ENCODE measurements around the gene PALM. TPM values are rescaled to one million over a fixed set of nuclear protein-coding genes. Genes with fewer than 3 reads are reported as not detected.

The PALM gene
- total RNA-seq, 4 donors from 2014 or later: 42.8 to 119 (median 70.8) TPM

DNA sequence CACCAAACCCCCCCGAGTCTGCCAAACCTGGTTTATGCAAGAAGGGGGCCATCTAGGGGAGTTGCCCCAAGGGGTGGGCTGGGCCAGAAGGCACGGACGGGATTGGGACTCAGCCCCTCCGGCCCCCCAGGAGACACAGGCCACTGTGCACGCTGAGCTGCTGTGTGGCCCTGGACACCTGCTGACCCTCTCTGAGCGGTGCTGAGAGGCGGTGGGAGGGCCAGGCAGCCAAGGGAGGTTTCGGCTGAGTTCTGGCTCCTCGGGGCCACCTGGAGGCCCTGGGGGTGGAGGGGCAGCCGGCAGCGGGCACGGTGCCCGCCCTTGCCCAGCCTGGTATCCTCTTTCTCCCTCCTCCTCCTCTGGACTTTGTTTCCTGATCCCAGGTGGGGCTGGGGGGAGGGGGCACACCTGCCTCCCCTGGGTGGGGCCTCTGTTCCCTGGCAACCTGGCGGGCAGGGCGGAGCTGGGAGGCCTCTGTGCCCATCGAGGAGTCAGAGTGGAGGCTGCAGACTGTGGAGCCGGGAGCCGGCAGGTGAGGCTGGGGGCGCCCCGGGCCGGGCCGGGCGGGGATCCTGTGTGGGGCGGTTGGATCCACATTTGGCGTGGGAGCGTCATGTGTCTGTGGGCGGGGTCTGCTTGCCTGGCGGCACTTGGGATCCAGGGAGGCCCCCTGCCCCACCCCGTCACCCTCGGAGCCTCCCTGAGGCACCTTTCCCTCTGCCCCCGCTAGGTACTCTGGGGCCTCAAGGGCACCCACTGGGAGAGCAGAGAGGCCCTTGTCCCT, 42.1 kb downstream of the PALM start, which contains the start of gene MISP:
Gene MISP, plus strand, starts transcription at position 473 of the 784 bp plus-strand sequence. CDS start 5,835 bp downstream, outside the sequence.
- Histone ChIP-seq H3K9me3 (peaks cover 0 to 16% (median 13%) of the 10 kb centered on the region in 4 donors), H3K36me3 (peaks cover 7 to 22% (median 22%) of the 10 kb centered on the region in 4 donors), H3K27me3 (peaks cover 0 to 46% (median 0%) of the 10 kb centered on the region in 4 donors), H3K4me3 (no peak within 1 kb of the TSS), H3K27ac (replicated peaks in 1 of 4) (peak within 1 kb of the TSS in 1 of 4 donors; percentile 40), H3K4me1 (peaks cover 0 to 7% (median 4%) of the 10 kb centered on the region in 4 donors)
- no peak for TF ChIP-seq EP300 (IDR thresholded peaks at IDR 0.05)
- TF ChIP-seq, protein P1, sequence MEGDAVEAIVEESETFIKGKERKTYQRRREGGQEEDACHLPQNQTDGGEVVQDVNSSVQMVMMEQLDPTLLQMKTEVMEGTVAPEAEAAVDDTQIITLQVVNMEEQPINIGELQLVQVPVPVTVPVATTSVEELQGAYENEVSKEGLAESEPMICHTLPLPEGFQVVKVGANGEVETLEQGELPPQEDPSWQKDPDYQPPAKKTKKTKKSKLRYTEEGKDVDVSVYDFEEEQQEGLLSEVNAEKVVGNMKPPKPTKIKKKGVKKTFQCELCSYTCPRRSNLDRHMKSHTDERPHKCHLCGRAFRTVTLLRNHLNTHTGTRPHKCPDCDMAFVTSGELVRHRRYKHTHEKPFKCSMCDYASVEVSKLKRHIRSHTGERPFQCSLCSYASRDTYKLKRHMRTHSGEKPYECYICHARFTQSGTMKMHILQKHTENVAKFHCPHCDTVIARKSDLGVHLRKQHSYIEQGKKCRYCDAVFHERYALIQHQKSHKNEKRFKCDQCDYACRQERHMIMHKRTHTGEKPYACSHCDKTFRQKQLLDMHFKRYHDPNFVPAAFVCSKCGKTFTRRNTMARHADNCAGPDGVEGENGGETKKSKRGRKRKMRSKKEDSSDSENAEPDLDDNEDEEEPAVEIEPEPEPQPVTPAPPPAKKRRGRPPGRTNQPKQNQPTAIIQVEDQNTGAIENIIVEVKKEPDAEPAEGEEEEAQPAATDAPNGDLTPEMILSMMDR (IDR thresholded peaks at IDR 0.05): no peak
- no peak for TF ChIP-seq POLR2AphosphoS5 (IDR thresholded peaks at IDR 0.05)
- TF ChIP-seq POLR2A (IDR thresholded peaks at IDR 0.05; ENCODE audit: low read depth): no peak
- no peak for DNase-seq (ENCODE audit: extremely low spot score)
- intact Hi-C loops (cut with DNase I): no loop called here
- WGBS: 78% methylated on average over 9 of the region's 31 CpGs

DNA sequence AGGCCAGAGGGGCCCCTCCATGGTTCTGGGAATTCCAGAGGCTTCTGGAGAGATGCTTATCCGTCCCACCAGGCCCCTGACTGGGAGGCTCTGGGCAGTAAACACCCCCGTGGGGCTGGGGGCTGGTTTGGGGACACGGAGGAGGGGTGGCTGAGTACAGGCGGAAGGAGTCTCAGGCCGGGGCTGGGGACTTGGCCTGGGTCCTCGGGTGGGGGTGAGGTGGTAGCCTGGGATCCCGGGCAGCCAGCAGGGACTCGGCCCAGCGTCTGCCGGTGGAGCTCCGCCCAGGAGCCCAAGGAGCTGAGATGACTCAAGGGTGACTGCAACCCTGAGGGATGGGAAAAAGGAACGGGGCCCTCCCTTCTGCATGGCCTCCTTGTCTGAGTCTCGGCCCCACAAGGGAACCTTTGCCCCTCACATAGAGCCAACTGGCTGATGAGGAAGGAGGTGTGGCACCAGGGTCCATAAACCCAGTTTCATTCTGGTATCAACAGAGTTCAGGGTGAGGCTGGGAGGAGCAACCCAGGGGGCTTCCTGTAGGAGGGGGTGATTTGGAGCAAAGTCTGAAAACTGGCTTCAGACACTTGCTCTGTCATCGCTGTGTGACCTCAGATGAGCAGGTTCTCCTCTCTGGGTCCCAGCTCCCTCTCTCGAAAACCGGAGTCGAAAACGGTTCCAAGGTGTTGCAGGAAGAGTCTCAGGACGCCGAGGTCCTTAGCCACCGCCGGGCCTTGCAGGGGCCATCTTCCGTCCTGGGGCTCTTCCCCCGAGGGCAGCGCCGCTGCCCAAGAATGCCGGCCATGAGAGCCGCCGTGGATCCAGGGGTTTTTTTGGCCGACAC, 43.0 kb downstream of the PALM start:
- intact Hi-C loops (cut with DNase I): no loop called here
- no peak for DNase-seq (ENCODE audit: extremely low spot score)
- Histone ChIP-seq H3K9me3 (peaks cover 0 to 16% (median 13%) of the 10 kb centered on the region in 4 donors), H3K36me3 (peaks cover 0 to 15% (median 13%) of the 10 kb centered on the region in 4 donors), H3K4me1 (peaks cover 0 to 7% (median 4%) of the 10 kb centered on the region in 4 donors), H3K27me3 (peaks cover 0 to 46% (median 0%) of the 10 kb centered on the region in 4 donors), H3K4me3 (no peak overlapping the region), H3K27ac (replicated peaks in 1 of 4) (peak overlapping the region in 1 of 4 donors; percentile 40)
- TF ChIP-seq POLR2A (IDR thresholded peaks at IDR 0.05; ENCODE audit: low read depth) (no peak), EP300 (IDR thresholded peaks at IDR 0.05) (no peak), POLR2AphosphoS5 (IDR thresholded peaks at IDR 0.05) (no peak)
- TF ChIP-seq, protein P1 (IDR thresholded peaks at IDR 0.05): no peak
- 81% methylated on average over 14 of the region's 30 CpGs for WGBS

DNA sequence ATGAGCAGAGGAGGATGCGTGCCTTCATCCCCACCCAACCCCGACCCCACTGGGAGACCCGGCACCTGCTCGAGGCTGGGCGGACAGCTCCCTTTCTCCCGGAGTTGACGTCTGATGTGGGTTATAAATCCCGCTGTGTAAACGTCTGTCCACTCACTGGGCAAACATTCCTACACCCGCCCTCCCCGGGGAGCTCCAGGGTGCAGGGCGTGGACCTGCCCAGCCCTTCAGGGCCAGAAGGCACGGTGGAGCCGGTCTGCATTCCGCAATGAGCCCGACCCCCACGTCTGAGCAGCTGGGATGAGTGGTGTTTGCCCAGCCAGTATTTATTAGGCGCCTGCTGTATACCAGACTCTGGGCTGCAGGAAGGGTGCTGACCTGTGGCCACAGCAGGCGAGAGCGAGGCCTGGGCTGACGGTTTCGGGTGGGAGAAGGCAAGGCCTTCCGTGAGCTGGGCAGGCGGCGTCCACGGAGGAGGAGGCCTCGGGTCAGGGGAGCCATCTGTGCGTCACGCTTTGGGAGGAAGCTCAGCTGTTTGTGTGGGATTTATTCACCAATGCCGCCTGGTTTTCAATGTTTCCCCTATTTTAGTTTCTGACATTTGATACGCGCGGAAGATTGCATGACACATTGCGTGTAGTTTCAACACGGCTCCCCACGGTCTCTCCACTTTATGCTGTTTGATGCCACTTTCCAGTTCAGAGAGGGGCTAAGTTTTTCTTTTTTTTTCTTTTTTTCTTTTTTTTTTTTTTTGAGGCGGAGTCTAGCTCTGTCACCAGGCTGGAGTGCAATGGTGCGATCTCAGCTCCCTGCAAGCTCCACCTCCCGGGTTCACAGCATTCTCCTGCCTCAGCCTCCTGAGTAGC, 44.1 kb downstream of the PALM start:
- intact Hi-C loops (cut with DNase I): no loop called here
- Histone ChIP-seq H3K27ac (replicated peaks in 1 of 4) (peak overlapping the region in 3 of 4 donors; percentile 43 to 68 (median 43)), H3K36me3 (peaks cover 0 to 4% (median 2%) of the 10 kb centered on the region in 4 donors), H3K4me1 (peaks cover 0 to 7% (median 4%) of the 10 kb centered on the region in 4 donors), H3K4me3 (peak overlapping the region in 1 of 4 donors; percentile 16), H3K27me3 (peaks cover 0 to 38% (median 0%) of the 10 kb centered on the region in 4 donors), H3K9me3 (peaks cover 0 to 9% (median 5%) of the 10 kb centered on the region in 4 donors)
- DNase-seq (ENCODE audit: extremely low spot score): no peak
- no peak for TF ChIP-seq EP300 (IDR thresholded peaks at IDR 0.05)
- no peak for TF ChIP-seq POLR2AphosphoS5 (IDR thresholded peaks at IDR 0.05)
- TF ChIP-seq, protein P1 (IDR thresholded peaks at IDR 0.05): no peak
- 42% methylated on average over 23 of the region's 39 CpGs for WGBS

DNA sequence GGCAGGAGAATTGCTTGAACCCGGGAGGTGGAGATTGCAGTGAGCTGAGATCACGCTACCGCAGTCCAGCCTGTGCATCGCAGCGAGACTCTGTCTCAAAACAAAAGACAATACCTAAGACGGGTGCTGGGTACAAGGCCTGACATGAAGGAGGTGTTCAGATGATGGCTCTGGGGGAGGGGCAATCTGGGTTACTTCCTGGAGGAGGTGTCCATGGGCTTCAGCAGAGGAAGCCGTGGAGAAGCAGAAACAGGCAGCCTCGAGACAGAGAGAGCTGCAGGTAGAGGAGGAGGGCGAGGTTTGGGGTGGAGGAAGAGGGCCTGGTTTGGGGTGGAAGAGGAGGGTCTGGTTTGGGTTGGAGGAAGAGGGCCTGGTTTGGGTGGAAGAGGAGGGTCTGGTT, 45.8 kb downstream of the PALM start:
- no peak for DNase-seq (ENCODE audit: extremely low spot score)
- H3K36me3 ChIP-seq: no peaks in the 10 kb centered on the region
- intact Hi-C loops (cut with DNase I): no loop called here
- peaks cover 0 to 24% (median 0%) of the 10 kb centered on the region in 4 donors for H3K27me3 ChIP-seq
- no peak overlapping the region for H3K27ac ChIP-seq (replicated peaks in 1 of 4)
- H3K4me3 ChIP-seq: no peak overlapping the region
- WGBS: 88% methylated on average over 9 of the region's 9 CpGs
- TF ChIP-seq POLR2A (IDR thresholded peaks at IDR 0.05; ENCODE audit: low read depth): no peak
- no peak for TF ChIP-seq EP300 (IDR thresholded peaks at IDR 0.05)
- TF ChIP-seq POLR2AphosphoS5 (IDR thresholded peaks at IDR 0.05): no peak
- TF ChIP-seq, protein P1 (IDR thresholded peaks at IDR 0.05): no peak
- peaks cover 0 to 12% (median 10%) of the 10 kb centered on the region in 4 donors for H3K9me3 ChIP-seq
- peaks cover 0 to 7% (median 4%) of the 10 kb centered on the region in 4 donors for H3K4me1 ChIP-seq
